GM19328 (cell line): ENCODE data around the gene GRIN2C.

Experiments
- ATAC-seq: cut with Tn5 transposase; IDR thresholded peaks from one replicate; pipeline ENCODE4 v1.9.1; 2021; ENCODE audit warnings: mild to moderate bottlenecking, moderate library complexity; ENCODE audit not compliant: unreplicated experiment

GRIN2C gene

DNA sequence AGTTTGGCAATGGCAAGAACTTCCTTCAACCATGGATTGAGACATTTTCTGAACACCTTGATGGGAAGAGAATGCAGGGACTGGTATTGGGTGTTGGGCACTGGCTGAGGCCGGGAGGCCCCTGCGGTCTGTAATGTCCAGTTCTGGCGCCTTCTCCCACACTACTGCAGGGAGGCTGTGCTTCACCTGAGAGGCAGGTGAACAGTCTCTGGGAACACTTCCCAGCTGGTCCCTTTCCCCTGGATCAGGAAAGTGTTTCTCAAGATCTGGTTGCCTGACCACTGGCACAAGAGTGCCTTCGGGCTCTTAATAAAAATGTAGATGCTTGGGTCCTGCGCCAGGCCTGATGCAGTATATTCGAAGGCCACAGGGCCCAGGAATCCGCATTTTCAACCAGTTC is 55.0 kb downstream of the GRIN2C start:
- ATAC-seq = no peak

DNA sequence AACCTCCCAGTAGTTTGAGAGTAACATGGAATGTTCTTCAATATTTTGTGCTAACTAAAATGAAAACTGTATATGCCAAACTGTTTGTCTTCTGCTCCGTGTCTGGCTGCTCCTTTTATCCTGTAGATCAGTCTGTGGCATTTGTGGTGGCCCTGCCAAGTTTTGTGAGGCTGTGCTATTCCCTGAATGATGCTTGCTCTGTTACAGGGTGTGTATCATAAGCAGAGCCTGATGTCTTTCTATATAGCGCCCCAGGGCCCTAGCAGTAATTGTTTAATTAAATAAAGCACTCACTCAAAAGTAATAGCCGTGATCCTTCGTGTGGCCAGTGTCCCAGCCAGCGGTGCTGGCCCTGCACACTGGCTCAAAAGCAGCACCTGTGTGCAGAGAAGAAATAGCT is 55.7 kb downstream of the GRIN2C start:
- no peak for ATAC-seq

DNA sequence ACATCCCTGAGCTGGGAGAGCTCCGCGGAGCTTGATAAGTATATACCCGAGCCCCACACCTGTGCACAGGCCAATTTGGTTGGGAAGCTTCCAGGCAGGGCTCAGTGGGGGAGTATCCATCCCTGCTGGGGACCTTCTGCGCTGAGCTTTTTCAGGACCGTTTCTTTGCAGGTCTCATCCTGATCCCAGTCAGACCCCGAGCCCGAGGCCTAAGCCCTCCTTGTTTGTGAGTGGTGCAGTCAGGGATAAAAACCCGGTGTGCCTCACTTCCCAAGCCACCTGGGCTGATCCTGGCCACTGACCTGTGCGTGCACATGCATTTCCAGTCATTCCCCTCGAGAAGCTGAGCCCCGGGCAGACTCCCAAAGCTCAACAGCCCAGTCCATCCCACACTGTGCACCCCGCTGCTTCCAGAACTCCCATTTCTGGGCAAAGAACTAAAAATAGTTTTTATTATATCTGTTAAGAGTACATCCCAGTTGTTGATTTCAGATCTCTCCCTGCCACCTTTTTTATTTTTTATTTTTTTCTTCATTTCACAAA is 56.2 kb downstream of the GRIN2C start:
- ATAC-seq = no peak

DNA sequence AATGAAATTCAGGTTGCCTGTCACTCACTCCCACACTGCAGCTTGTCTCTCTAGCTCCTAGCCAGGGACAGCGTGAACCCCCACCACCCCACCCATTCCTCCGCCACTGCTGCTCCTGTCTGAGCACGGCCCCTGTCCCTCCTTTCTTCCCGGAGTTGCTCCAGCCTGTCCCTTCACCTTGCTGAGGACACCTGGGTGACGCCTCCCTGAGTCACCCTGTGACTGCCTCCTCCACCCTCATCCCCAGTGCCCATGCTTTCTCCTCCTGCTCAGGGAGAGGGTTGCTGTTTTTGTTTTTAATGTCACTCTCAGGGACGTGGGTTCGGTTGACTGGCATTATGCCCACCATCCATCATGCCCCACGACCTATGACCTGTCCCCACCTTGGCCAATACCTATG is 57.8 kb downstream of the GRIN2C start:
- ATAC-seq = no peak

DNA sequence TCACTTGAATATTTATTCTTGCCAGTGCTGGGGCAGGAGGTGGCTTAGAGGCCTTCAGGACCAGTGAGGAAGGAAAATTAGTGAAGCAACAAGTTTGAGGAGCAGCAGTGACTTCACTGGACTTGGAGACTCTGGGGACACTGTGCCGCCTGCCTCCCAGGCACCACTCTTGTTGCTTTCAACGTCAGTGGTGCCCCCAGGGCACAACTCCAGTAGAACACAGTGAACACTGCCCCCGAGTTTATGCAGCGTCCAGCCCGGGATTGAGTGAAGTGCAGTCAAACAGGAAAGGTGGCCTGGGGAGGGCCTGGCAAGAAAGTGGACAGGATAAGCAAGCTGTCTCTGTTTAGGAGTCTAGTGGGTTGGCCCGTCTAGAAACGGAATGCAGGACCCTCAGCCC is 59.2 kb downstream of the GRIN2C start:
- no peak for ATAC-seq

DNA sequence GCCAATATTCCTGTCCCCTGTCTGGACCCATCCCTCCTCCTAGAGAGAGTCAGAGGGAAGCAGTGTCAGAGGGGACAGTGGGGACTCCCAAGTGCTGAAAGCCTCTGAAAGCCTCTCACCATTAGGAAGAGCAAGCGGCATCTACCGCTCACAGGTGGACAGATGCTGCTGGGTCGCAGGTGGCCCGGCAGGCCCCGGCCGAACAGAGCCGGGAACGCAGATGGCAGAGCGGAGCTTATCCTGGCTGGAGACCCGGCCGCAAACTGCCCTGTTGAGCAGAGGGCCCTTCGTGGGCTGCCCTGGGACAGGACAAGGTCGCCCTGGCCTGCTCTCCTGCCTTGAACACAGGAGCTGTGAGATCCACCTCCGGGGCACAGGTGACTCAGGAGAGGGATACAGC is 60.6 kb downstream of the GRIN2C start:
- no peak for ATAC-seq

DNA sequence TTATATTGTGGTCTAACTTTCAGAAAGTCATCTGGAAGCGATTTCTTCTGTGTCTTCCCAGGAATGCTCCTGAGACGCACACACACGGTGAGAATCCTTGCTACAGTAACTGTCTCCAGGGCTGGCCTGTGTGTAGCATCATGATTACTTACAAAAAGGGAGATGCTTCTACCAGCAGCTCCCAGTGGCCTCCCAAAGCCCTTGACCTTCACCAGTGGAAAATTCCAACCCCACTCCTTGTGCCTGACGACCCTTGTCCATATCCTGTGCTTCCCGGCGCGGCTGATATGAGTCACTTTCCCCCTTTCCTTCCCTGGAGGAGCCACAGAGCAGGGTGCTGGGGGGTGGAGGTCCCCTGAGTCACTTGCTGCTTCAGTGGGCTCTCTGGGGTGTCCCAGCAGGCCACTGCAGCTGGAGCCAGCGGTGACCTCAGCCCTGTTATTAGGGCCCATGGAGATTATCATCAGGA is 61.4 kb downstream of the GRIN2C start:
- ATAC-seq = no peak

DNA sequence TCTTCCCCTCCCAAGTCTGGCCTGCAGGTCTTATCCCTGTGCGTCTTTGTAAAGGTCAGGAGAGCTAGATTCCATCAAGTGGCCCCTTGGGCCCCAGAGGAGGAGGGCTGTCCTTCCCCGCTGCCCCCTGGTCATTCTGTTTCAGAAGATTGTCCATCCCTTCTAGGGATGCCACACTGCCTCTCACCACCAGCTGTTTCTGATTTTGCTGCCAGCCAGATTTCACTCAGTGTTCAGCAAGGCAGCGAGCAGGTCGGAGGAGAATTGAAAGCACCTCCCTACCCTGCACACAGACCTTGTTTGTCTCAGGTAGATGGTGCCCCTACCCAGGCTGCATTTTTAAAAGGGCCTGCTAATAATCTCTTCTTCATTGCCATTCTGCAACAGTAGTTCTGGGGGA is 61.9 kb downstream of the GRIN2C start:
- ATAC-seq = no peak

DNA sequence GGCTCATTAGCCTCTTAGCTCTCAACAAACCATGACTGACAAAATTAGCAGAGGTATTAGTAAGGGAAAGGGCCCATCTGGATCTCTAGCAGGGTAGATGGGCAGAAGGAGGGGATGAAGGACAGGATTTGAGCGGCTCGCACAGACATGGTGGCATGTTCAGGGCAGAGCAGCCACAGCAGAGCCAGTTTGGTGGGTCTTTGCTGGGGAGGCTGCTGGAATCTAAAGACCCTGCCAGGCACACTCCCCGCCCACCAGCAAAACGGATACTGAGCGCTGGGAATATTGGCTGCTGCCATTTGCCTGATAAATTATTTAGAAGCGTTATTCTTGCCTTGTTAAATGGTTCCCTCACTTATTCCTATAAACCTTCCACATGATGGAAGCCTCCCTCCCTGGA is 62.8 kb downstream of the GRIN2C start:
- no peak for ATAC-seq

DNA sequence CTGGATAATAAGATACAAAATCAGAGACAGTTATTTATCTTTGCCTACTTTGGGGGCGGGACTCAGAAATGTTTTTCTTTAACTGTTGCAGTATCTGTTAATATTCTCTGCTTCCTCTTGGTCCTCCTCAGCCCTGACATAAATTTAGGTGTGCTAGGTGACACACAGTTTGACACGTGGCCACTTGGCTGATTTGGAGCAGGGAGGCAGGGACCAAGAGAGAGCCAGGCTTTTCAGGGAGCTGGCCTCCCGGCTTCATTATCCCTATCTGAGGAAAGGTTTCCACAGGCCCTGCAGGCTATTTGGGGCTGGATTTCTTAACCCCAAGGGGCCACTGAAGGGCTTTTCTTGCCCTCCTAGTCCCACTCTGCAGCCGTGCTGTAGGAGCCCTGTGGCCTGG is 63.5 kb downstream of the GRIN2C start:
- no peak for ATAC-seq

DNA sequence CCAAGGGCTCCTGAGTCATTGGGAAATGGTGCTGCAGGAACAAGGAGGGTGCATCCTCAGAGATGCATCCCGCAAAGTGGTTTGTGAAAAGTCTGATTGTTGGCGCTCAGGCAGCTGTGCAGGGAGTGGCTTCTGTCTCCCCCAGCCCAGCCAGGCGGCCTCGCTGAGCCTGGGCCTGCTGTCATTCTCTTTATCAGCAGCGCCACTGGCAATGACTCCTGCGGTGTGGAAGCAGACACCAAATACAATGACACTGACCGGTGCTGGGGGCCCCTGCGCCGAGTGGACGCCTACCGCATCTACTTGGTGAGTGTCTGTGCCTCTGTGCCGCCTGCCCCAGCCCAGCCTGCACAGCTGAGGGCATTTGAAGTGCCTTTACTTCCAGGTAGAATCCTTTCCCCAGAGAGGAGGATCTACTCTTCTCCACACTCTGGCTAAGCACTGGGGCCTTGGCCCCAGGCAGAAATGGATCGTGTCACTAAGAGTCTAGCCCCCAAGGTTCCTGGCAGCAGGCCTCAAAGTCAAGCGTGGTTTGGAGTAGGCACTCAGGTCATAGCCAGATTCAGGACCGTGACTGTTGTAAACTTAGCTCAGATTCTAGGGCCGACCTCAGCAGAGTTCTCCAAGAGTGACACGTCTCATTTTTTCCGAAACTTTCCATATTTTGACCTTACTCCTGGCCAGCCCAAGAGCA is 64.2 kb downstream of the GRIN2C start:
- ATAC-seq = no peak

DNA sequence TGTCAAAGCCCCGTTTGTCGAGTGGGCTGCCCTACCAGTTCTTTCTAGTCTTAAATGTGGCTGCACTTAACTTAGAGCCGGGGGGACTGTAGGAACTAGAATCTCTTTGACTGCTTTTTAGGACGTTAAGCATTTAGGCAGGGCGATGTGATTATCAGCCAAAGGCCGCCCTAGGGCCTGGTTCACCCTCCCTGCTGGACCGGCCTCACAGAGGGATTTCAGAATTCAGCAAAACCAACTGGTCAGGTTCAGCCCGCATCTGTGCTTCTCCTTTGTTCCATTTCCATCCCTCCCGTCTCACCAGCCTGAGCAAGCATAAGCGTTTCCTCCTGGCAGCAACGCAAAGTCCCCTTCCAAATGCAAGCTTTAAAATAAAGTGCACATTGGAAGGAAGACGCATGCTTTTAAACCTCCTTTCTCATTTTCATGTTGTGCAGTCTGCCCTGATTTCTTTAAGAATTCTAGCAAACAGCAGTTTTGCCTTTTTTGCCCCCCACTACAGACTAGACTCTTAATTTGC is 67.0 kb downstream of the GRIN2C start:
- no peak for ATAC-seq
